HepG2 (cell line): ENCODE results near the gene RAD23A. TPM values are rescaled to one million over a fixed set of nuclear protein-coding genes. Genes with fewer than 3 reads are reported as not detected.

Source experiments
- ATAC-seq: fragments of 200-7000 bp; cut with Tn5 transposase; 3 replicates; pipeline ENCODE4 v1.9.1; 2020; ENCODE audit warnings: mild to moderate bottlenecking, moderate library complexity
- BruUV-seq: library from RNA; stranded (reverse); fragments of 400-500 nt; replicated peaks from 2 replicates; lab custom pipeline; 2021; lab: Mats Ljungman, UMichigan
- CTCF ChIA-PET: fragments of 300-600 bp; formaldehyde crosslinking; extraction: SDS; loops from one replicate; lab custom pipeline; 2021; ENCODE audit warnings: low total read pairs, inconsistent platforms, low intra/inter-chr PET ratio; lab: Yijun Ruan, JAX
- POLR2A ChIA-PET: fragments of 350-600 bp; sonication (Branson Sonifier 250); formaldehyde crosslinking; loops from one replicate; lab custom pipeline; 2020; ENCODE audit warnings: antibody characterized with exemption, inconsistent platforms; lab: Yijun Ruan, JAX
- DNase-seq: peaks from one replicate; pipeline ENCODE4 v3.0.0-alpha.2; 2015; ENCODE audit warnings: low spot score
- FAIRE-seq: peaks from 3 replicates; lab custom pipeline; 2011; peaks lifted over from hg19 to GRCh38; lab: Jason Lieb, UNC
- H2AFZ ChIP-seq: one replicate; pipeline ENCODE4 v1.6.1; 2011; ENCODE audit warnings: low read length, inconsistent platforms
- H3K27ac ChIP-seq: fragments of 300-600 bp; 3 replicates; pipeline ENCODE4 v1.8.0; 2011; ENCODE audit warnings: mixed run types, mild to moderate bottlenecking, mixed read lengths, low read length, inconsistent platforms; ENCODE audit not compliant: insufficient read depth; ENCODE audit errors: extremely low read length
- H3K27me3 ChIP-seq, 2 experiments: fragments of 200-600 bp in 1 of 2; 2 replicates in 1 of 2; 3 replicates in 1 of 2; pipeline versions ENCODE4 v1.6.0 to v1.8.0; 2011; ENCODE audit warnings: low read length in 2 of 2, mild to moderate bottlenecking in 2 of 2, moderate library complexity in 2 of 2, inconsistent platforms in 1 of 2; ENCODE audit not compliant: insufficient read depth in 2 of 2, control insufficient read depth in 1 of 2
- H3K36me3 ChIP-seq, 2 experiments: fragments of 200-600 bp in 1 of 2; replicated peaks in 1 of 2; 2 replicates in 1 of 2; 3 replicates in 1 of 2; pipeline versions ENCODE4 v1.5.1 to v1.8.0; 2011; ENCODE audit warnings: low read length in 2 of 2, inconsistent platforms in 1 of 2; ENCODE audit not compliant: insufficient read depth in 2 of 2, control insufficient read depth in 1 of 2
- H3K4me1 ChIP-seq: 2 replicates; pipeline ENCODE4 v1.5.1; 2012; ENCODE audit warnings: low read length, inconsistent platforms; ENCODE audit not compliant: insufficient read depth
- H3K4me2 ChIP-seq: 2 replicates; pipeline ENCODE4 v1.6.0; 2011; ENCODE audit warnings: low read depth, low read length, inconsistent platforms
- H3K4me3 ChIP-seq, 3 experiments: fragments of 200-600 bp in 1 of 3; sonication (generic), shearing (Covaris generic) in 1 of 3; replicated peaks in 1 of 3; 2 replicates each; pipeline ENCODE4 v1.5.1; 2011 to 2016; ENCODE audit warnings: low read length in 3 of 3, inconsistent platforms in 2 of 3, low read depth in 2 of 3, mild to moderate bottlenecking in 2 of 3, control low read depth in 1 of 3, mixed read lengths in 1 of 3; ENCODE audit not compliant: insufficient read depth in 1 of 3
- H3K79me2 ChIP-seq: one replicate; pipeline ENCODE4 v1.6.1; 2011; ENCODE audit warnings: low read length, inconsistent platforms; ENCODE audit not compliant: insufficient read depth
- H3K9ac ChIP-seq: 2 replicates; pipeline ENCODE4 v1.6.0; 2011; ENCODE audit warnings: mild to moderate bottlenecking, low read depth, low read length, inconsistent platforms; ENCODE audit not compliant: insufficient read depth
- H3K9me3 ChIP-seq: 2 replicates; pipeline ENCODE4 v1.5.1; 2012; ENCODE audit warnings: mild to moderate bottlenecking, low read length
- H4K20me1 ChIP-seq: 2 replicates; pipeline ENCODE4 v1.6.0; 2011; ENCODE audit warnings: inconsistent platforms, mild to moderate bottlenecking, low read length, moderate library complexity; ENCODE audit not compliant: insufficient read depth
- ATF7 ChIP-seq, 2 experiments: fragments of 450-650 bp in 1 of 2; sonication (generic) in 1 of 2; formaldehyde crosslinking in 1 of 2; IDR thresholded peaks; 2 replicates each; pipeline versions ENCODE4 v1.4.0 to v1.6.1; 2016 to 2020; ENCODE audit warnings: antibody characterized with exemption in 1 of 2, mild to moderate bottlenecking in 1 of 2, missing genetic modification reagents in 1 of 2
- HNRNPL ChIP-seq: fragments of 200-400 bp; formaldehyde crosslinking; IDR thresholded peaks from 2 replicates; pipeline ENCODE4 v1.6.1; 2017; ENCODE audit warnings: mild to moderate bottlenecking, low read depth, low read length
- JUN ChIP-seq: sonication (generic); formaldehyde crosslinking; IDR thresholded peaks from 2 replicates; pipeline ENCODE4 v1.4.0; 2020; ENCODE audit warnings: mild to moderate bottlenecking, missing genetic modification reagents
- RARG ChIP-seq: sonication (generic); formaldehyde crosslinking; IDR thresholded peaks from 2 replicates; pipeline ENCODE4 v1.4.0; 2020; ENCODE audit warnings: low read depth, mild to moderate bottlenecking, missing genetic modification reagents
- ZBTB37 ChIP-seq: sonication (generic); formaldehyde crosslinking; IDR thresholded peaks from 2 replicates; pipeline ENCODE4 v1.4.0; 2020; ENCODE audit warnings: mild to moderate bottlenecking, missing genetic modification reagents
- ZNF180 ChIP-seq: sonication (generic); formaldehyde crosslinking; IDR thresholded peaks from 2 replicates; pipeline ENCODE4 v1.4.0; 2020; ENCODE audit warnings: low read depth, missing genetic modification reagents, borderline replicate concordance
- ZNF501 ChIP-seq: sonication (generic); formaldehyde crosslinking; IDR thresholded peaks from 2 replicates; pipeline ENCODE4 v1.5.1; 2020; ENCODE audit warnings: mild to moderate bottlenecking, moderate library complexity, missing genetic modification reagents
- ZNF768 ChIP-seq: sonication (generic); formaldehyde crosslinking; IDR thresholded peaks from 2 replicates; pipeline ENCODE4 v1.4.0; 2020; ENCODE audit warnings: missing genetic modification reagents
- WGBS: methylation state at CpG from one replicate; pipeline ENCODE4 v1.1.6; 2017; ENCODE audit warnings: low lambda C conversion rate; 5-methylcytosine and 5-hydroxymethylcytosine counted together
- in situ Hi-C: cut with HindIII; loops from 2 replicates; pipeline ENCODE4 v1.10.0; 2017; ENCODE audit warnings: low pct_unique_long_range_greater_than_20kb; ENCODE audit not compliant: extremely low pct_ligation_motif_present
- intact Hi-C: fragments of 100-400 bp; cut with micrococcal nuclease; formaldehyde crosslinking; loops from one replicate; pipeline ENCODE4 v1.10.0; 2022; ENCODE audit not compliant: unreplicated experiment
- polyA plus RNA-seq, 8 experiments: library from polyadenylated mRNA; depleted of rRNA in 3 of 8; stranded (reverse) in 7 of 8; unstranded in 1 of 8; fragments of >200 nt; fragmentation: Illumina TruSeq in 4 of 8; extraction: Trizol in 4 of 8; gene quantifications; 2 replicates each; pipeline versions ENCODE4 v1.2.1 to v1.2.3, GENCODE V29; 2011 to 2016; ENCODE audit warnings: low read depth in 4 of 8, missing spikeins in 1 of 8, mixed read lengths in 1 of 8; ENCODE audit not compliant: insufficient read depth in 1 of 8
- total RNA-seq, 5 experiments: library from RNA; depleted of rRNA; stranded (reverse); fragments of >200 nt; fragmentation: Illumina TruSeq; extraction: Trizol; gene quantifications; 2 replicates each; pipeline ENCODE4 v1.2.3, GENCODE V29; 2016; ENCODE audit warnings: low read depth in 1 of 5

RAD23A gene
- total and polyA plus RNA-seq, 2 of the 13 experiments (the other 11 are each of a cell fraction or from before 2014, with no cell fraction given), result 42.5 to 54.2 TPM

GRCh38 chr19:12967907-12968306 is 22.2 kb downstream of the RAD23A start:
- in situ Hi-C loops, result no loop called here

GRCh38 chr19:12969292-12969988 is 23.8 kb downstream of the RAD23A start, which contains the start of gene DAND5:
DAND5 (plus strand) TSS chr19:12969576; CDS start chr19:12969661, 85 bp downstream.
- Histone ChIP-seq H3K27ac (no peak within 1 kb of the TSS), H4K20me1 (no peaks in the 10 kb centered on the region), H3K9me3 (no peaks in the 10 kb centered on the region), H3K4me2 (peak within 1 kb of the TSS; percentile 42), H3K79me2 (no peaks in the 10 kb centered on the region), H3K27me3 (no peaks in the 10 kb centered on the region), H3K4me1 (peaks cover 24% of the 10 kb centered on the region), H3K4me3 (peak within 1 kb of the TSS in 1 of 3 experiments; percentile 6; a peak in 1 of 6 replicates), H3K9ac (peak within 1 kb of the TSS; percentile 31; the same call in 1 of the 2 replicates), H3K36me3 (no peaks in the 10 kb centered on the region), H2AFZ (no peak within 1 kb of the TSS)
- in situ Hi-C loops, result no loop called here
- FAIRE-seq (no peak), DNase-seq (no peak), ATAC-seq (no peak)
- ChIA-PET POLR2A (no interaction called here), CTCF (no interaction called here)
- 0 out of 2 replicates have a peak, but pooled peaks have one; percentile 52 for TF ChIP-seq HNRNPL
- no peak for TF ChIP-seq ZBTB37 (CRISPR knock-in tag)
- TF ChIP-seq JUN (CRISPR knock-in tag), result no peak
- no peak for TF ChIP-seq ZNF180
- TF ChIP-seq RARG (CRISPR knock-in tag), result no peak
- TF ChIP-seq ATF7 (IDR thresholded peaks at IDR 0.05), result no peak
- TF ChIP-seq ATF7 (CRISPR knock-in tag; IDR thresholded peaks at IDR 0.05), result no peak
- BruUV-seq, result no TSS peak
- 0% methylated on average over 3 of the region's 14 CpGs for WGBS
- intact Hi-C loops, result no loop called here

More at GRCh38 chr19:12967907-12968306, 22.2 kb downstream of the RAD23A start:
- peaks cover 11% of the 10 kb centered on the region for H3K4me1 ChIP-seq
- no peaks in the 10 kb centered on the region for H3K36me3 ChIP-seq
- ChIA-PET POLR2A (no interaction called here), CTCF (no interaction called here)
- no peak overlapping the region for H3K27ac ChIP-seq
- intact Hi-C loops, result no loop called here
- DNase-seq (no peak), ATAC-seq (no peak), FAIRE-seq (no peak)
- WGBS, result 63% methylated on average over 5 of the region's 5 CpGs
- H2AFZ ChIP-seq, result no peak overlapping the region
- BruUV-seq, result no TSS peak
- no peak for TF ChIP-seq ZNF501 (CRISPR knock-in tag)
- TF ChIP-seq ZNF768 (CRISPR knock-in tag), result peak; percentile 65
- H3K27me3 ChIP-seq, result no peaks in the 10 kb centered on the region
- no peaks in the 10 kb centered on the region for H4K20me1 ChIP-seq
- H3K4me2 ChIP-seq, result no peak overlapping the region
- no peaks in the 10 kb centered on the region for H3K9me3 ChIP-seq
- no peak overlapping the region for H3K9ac ChIP-seq
- H3K4me3 ChIP-seq, result no peak overlapping the region
- no peaks in the 10 kb centered on the region for H3K79me2 ChIP-seq
